SK-N-MC (cell line): ENCODE data around the gene SPNS3.
A peak's percentile ranks its signal among the peaks of the same experiment; 100 is the strongest.

ENCODE experiments used
- DNase-seq: peaks from one replicate; pipeline ENCODE4 v3.0.0-alpha.2; 2011; ENCODE audit warnings: low read depth, low spot score
- H3K27ac ChIP-seq: fragments of 200-600 bp; sonication (generic); 2 replicates; pipeline ENCODE4 v1.5.1; 2016; ENCODE audit warnings: mixed run types
- H3K36me3 ChIP-seq: fragments of 200-600 bp; sonication (generic); 2 replicates; pipeline ENCODE4 v1.6.1; 2017; ENCODE audit warnings: antibody characterized with exemption, low read length, mixed read lengths; ENCODE audit not compliant: insufficient read depth
- H3K4me3 ChIP-seq: fragments of 200-600 bp; sonication (generic); 2 replicates; pipeline ENCODE4 v1.5.1; 2016
- H3K9ac ChIP-seq: fragments of 200-600 bp; sonication (generic); 2 replicates; pipeline ENCODE4 v1.8.0; 2017; ENCODE audit warnings: mixed run types, mixed read lengths; ENCODE audit not compliant: insufficient read length
- H3K9me3 ChIP-seq: fragments of 200-600 bp; sonication (generic); 2 replicates; pipeline ENCODE4 v1.6.1; 2017; ENCODE audit warnings: low read depth, mild to moderate bottlenecking, antibody characterized with exemption, low read length, moderate library complexity, mixed read lengths
- EZH2 ChIP-seq: fragments of 200-600 bp; sonication (generic); IDR thresholded peaks from one replicate; pipeline ENCODE4 v1.6.1; 2017; ENCODE audit warnings: antibody characterized with exemption
- FOXP2 ChIP-seq: optimal IDR thresholded peaks from 2 replicates; pipeline ENCODE3; 2011; ENCODE audit warnings: mild to moderate bottlenecking, moderate library complexity; ENCODE audit not compliant: insufficient read depth; ENCODE audit errors: extremely low read length, control extremely low read depth
- POLR2AphosphoS5 ChIP-seq: IDR thresholded peaks from 2 replicates; pipeline ENCODE4 v1.6.1; 2012; ENCODE audit warnings: mild to moderate bottlenecking, low read depth, low read length, borderline replicate concordance

Gene SPNS3

DNA sequence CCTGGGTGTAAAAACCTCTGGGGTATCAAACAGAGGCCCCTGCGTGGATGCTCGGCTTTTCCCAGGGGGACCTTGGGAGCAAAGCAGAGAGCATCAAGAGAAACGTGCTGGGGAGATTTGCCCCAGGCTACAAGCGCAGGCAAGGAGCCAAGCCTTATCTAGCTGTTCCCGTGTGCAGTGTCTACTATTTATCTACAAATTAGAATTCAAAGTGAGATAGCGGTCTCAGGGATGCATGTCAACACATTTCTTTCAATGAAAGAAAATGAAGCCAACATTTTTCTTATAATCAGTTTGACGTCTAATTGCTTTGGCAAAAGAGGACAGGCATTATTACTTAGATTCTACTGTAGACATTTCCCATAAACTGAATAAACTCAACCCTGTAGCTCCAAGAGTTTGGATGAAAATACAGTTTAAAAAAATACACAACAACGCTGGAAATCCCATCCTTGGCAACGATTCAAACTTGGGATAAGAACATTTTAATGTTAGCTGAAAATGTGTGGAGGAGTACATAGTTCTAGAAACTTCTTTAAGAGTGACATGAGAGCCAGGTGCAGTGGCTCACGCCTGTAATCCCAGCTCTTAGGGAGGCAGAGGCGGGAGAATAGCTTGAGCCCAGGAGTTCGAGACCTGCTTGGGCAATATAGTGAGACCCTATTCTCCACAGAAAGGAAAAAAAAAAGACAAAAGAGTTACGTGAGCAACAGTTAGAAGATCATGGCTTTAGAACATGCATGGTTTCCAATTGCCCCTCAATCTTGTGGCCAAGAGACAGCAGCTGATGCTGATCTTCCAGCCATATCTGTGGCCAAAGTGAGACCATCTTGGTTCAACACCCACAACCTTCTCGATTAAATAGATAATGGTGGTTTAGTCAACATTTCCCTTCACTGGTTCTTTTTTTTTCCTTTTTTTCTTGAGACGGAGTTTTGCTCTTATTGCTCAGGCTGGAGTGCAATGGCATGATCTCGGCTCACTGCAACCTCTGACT is 7.2 kb downstream of the SPNS3 start:
- Histone ChIP-seq H3K9me3 (no peaks in the 10 kb centered on the region), H3K9ac (no peak overlapping the region), H3K27ac (0 out of 2 replicates have a peak overlapping the region, but pooled peaks have one; percentile 46), H3K36me3 (no peaks in the 10 kb centered on the region), H3K4me3 (peak overlapping the region; percentile 36; the same call in 1 of the 2 replicates)
- peak; percentile 2 for DNase-seq
- TF ChIP-seq POLR2AphosphoS5 (no peak), EZH2 (no peak), FOXP2 (no peak)

DNA sequence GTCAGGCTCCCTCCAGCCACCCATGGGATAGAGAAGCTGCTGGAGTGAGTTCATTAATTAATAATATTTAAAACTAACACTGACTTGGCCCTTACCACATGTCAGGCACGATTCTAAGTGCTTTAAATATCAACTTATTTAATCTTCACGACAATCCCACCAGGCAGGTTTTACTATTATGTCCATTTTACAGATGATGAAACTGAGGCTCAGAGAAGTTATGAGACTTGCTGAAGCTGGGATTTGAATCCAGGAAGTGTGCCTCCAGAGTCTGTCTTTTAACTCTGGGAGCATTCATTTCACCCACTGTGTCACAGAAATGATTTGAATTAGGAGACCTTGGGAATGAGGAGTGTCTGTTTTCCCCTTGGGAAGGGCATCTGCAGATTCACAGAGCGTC is 8.8 kb downstream of the SPNS3 start:
- H3K36me3 ChIP-seq, result no peaks in the 10 kb centered on the region
- H3K9me3 ChIP-seq, result no peaks in the 10 kb centered on the region
- DNase-seq, result no peak
- TF ChIP-seq FOXP2 (no peak), POLR2AphosphoS5 (no peak), EZH2 (no peak)
- no peak overlapping the region for H3K9ac ChIP-seq
- no peak overlapping the region for H3K4me3 ChIP-seq
- no peak overlapping the region for H3K27ac ChIP-seq

DNA sequence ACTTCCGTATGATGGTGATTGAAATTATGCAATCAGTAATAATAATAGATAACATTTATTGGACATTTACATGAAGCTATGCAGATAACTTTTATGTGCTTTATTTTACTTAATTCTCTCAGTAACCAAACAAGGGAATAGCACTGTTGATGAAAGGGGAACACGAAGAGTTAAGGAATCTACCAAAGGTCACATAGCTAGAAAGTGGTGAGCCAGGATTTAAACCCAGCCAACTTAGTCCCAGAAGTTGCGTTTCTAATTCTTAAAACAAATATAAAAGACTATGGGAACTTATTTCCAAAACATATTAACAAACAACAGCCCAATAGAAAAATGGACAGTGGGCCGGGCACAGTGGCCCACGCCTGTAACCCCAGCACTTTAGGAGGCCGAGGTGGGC is 9.7 kb downstream of the SPNS3 start:
- no peak overlapping the region for H3K4me3 ChIP-seq
- H3K9me3 ChIP-seq, result no peaks in the 10 kb centered on the region
- no peak overlapping the region for H3K9ac ChIP-seq
- TF ChIP-seq POLR2AphosphoS5 (no peak), FOXP2 (no peak), EZH2 (no peak)
- no peak for DNase-seq
- H3K27ac ChIP-seq, result no peak overlapping the region
- H3K36me3 ChIP-seq, result no peaks in the 10 kb centered on the region

DNA sequence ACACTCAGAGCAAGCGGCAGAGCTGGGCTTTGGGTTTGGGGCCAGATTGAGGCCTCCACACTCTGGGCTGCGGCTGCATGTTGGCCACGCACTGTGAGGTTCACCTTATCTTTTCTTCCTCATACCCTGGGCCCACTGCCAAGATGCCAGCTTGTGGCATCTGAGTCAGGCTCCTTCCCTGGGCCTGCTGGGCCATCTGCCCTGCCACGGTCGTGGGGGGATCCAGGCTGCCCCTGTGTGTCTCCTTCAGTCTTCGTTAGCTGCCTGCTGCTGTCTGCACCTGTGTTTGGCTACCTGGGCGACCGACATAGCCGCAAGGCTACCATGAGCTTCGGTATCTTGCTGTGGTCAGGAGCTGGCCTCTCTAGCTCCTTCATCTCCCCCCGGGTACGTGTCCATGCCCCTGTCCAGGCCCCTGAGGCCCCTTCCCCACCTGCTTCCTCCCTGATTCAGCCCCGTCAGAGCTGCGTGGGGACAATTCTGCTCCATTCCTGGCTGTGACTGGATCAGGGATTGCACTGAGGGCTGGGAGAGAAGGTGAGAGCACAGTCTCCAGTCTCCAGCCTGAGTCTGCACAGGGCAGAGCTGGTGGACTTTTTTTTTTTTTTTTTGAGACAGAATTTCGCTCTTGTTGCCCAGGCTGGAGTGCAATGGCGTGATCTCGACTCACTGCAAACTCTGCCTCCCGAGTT is 11.2 kb downstream of the SPNS3 start:
- DNase-seq, result no peak
- Histone ChIP-seq H3K9me3 (no peaks in the 10 kb centered on the region), H3K27ac (no peak overlapping the region), H3K4me3 (no peak overlapping the region), H3K9ac (no peak overlapping the region), H3K36me3 (no peaks in the 10 kb centered on the region)
- TF ChIP-seq EZH2 (no peak), POLR2AphosphoS5 (no peak), FOXP2 (no peak)

DNA sequence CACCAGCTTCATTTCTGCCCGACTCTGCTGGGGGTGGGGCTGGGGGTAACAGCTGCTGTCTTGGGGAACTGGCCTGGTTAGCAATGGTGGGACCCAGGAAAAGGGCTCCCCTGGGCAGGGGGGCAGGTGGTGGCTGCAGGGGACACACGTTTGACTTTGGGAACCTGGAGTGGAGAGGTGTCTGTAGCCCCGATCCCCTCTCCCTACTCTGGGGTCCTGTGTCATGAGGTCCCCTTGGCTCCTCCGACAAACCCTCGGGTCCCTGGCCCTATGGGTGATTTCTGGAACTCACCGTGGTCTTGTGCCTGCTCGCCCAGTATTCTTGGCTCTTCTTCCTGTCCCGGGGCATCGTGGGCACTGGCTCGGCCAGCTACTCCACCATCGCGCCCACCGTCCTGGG is 12.0 kb downstream of the SPNS3 start:
- Histone ChIP-seq H3K4me3 (no peak overlapping the region), H3K27ac (no peak overlapping the region), H3K9ac (no peak overlapping the region), H3K9me3 (no peaks in the 10 kb centered on the region), H3K36me3 (no peaks in the 10 kb centered on the region)
- no peak for DNase-seq
- no peak for TF ChIP-seq FOXP2
- no peak for TF ChIP-seq EZH2
- TF ChIP-seq POLR2AphosphoS5, result no peak

DNA sequence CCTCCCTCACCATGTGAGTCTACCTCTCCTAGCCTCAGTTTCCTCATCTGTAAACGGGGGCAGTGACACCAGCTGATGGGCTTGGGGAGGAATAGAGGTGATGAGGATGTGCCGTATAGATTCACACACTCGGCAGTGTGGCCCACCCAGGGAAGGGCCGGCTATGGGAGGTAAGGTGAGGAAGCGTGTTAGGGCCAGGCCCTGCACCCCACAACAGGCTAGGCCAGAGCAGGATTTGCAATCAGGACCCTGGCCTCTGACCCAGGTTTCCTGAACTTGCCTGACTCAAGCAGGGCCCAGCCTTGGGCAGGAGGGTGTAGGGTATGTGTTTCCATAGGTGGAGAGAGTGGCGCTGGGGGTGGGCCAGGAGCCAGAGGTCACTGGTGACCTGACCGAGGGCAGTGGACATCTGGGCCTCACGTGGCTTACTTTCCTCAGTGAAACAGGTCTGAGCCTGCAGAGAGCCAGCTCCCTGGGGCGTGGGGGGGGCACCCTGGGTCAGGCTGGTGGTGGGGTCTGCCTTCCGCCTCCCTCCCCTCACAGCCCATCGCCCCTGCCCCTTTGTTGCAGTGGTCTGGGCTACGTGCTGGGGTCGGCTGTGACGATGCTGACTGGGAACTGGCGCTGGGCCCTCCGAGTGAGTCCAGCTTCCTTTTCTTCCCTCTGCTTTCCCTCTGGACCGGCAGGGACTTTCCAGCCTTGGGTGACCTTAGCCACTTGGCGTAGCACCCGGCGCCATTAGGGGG is 12.8 kb downstream of the SPNS3 start:
- DNase-seq, result no peak
- H3K9ac ChIP-seq, result no peak overlapping the region
- no peak overlapping the region for H3K27ac ChIP-seq
- H3K9me3 ChIP-seq, result no peaks in the 10 kb centered on the region
- no peaks in the 10 kb centered on the region for H3K36me3 ChIP-seq
- no peak overlapping the region for H3K4me3 ChIP-seq
- no peak for TF ChIP-seq EZH2
- TF ChIP-seq POLR2AphosphoS5, result no peak
- TF ChIP-seq FOXP2, result no peak

DNA sequence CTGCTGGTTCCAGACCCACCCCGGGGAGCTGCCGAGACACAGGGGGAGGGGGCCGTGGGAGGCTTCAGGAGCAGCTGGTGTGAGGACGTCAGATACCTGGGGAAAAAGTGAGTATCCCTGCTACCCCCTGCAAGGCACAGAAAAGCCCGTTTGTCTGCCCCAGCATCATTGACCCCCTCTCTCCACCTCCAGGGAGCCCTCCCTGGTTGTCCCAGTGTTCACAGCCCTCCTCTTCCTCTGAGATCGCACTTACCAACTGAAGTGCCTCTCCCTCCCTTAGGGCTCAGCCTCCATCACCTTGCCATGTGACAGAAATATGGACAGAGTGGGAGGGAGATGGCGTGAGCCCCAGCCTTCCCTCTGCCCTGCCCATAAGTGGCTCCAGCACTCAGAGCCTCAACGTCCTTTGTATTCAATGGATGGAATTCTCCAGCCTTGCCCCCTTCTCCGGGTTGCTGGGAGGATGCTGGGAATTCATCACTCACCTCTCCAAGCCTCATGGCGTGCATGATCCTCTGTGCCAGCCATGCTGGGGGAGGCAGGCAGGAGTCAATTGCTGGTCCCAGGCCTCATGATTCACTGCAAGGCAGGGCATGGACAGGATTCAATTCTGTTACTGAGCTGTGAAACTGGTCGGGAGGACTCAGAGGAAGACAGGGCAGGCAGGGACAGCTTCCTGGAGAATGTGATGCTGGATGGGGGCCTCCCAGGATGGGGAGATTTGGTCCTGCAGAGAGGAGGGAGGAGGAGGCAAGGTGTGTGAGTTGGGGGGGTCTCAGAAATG is 14.6 kb downstream of the SPNS3 start:
- H3K4me3 ChIP-seq, result no peak overlapping the region
- no peak overlapping the region for H3K9ac ChIP-seq
- TF ChIP-seq EZH2, result no peak
- no peak for TF ChIP-seq FOXP2
- TF ChIP-seq POLR2AphosphoS5, result no peak
- no peaks in the 10 kb centered on the region for H3K9me3 ChIP-seq
- H3K27ac ChIP-seq, result no peak overlapping the region
- H3K36me3 ChIP-seq, result no peaks in the 10 kb centered on the region
- DNase-seq, result no peak

DNA sequence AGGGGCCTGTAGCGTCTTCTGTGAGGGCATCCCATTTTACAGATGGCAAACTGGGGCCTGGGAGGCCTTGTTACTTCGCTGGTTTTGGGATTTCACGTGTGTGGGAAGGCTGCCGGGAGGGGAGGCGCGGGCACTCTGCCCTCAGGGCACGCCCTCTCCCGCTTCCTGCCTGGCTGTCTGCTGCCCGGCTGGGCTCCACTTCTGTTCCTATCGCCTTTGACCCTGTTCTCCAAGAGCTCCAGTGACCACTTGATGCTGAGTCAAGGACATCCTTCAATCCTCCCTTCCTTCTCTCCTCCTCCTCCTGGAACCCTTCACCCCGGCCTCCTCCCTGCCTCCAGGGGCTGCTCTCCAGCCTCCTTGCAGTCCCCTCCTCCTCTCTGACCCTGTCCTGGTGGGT is 16.0 kb downstream of the SPNS3 start:
- TF ChIP-seq FOXP2 (no peak), POLR2AphosphoS5 (no peak), EZH2 (no peak)
- H3K4me3 ChIP-seq, result no peak overlapping the region
- H3K27ac ChIP-seq, result no peak overlapping the region
- DNase-seq, result no peak
- no peak overlapping the region for H3K9ac ChIP-seq
- H3K36me3 ChIP-seq, result no peaks in the 10 kb centered on the region
- H3K9me3 ChIP-seq, result no peaks in the 10 kb centered on the region
